GM18526 (cell line): Measurements from ENCODE around the gene ITLN1.

Source experiments
- POLR2A ChIP-seq: IDR thresholded peaks from 3 replicates; pipeline ENCODE4 v1.6.1; 2011; ENCODE audit not compliant: insufficient read length; ENCODE audit errors: extremely low read depth

The ITLN1 gene

GRCh38 chr1:160837558-160838205 lies 47.3 kb downstream of the ITLN1 start:
- TF ChIP-seq POLR2A = peak; percentile 46

GRCh38 chr1:160836981-160837557 lies 47.9 kb downstream of the ITLN1 start:
- no peak for TF ChIP-seq POLR2A

- no peak for TF ChIP-seq POLR2A
These were observed 48.4 kb downstream of the ITLN1 start for GRCh38 chr1:160836561-160836960.

GRCh38 chr1:160835751-160836150 lies 49.2 kb downstream of the ITLN1 start:
- no peak for TF ChIP-seq POLR2A

GRCh38 chr1:160834945-160835565 lies 49.9 kb downstream of the ITLN1 start:
- no peak for TF ChIP-seq POLR2A

- no peak for TF ChIP-seq POLR2A
These were observed 54.4 kb downstream of the ITLN1 start for GRCh38 chr1:160830321-160831153.

GRCh38 chr1:160829766-160830165 lies 55.2 kb downstream of the ITLN1 start:
- no peak for TF ChIP-seq POLR2A

- no peak for TF ChIP-seq POLR2A
These were observed 57.6 kb downstream of the ITLN1 start for GRCh38 chr1:160827418-160827817.

GRCh38 chr1:160826546-160826945 lies 58.4 kb downstream of the ITLN1 start:
- TF ChIP-seq POLR2A = no peak
